ENCODE data around the gene ZFYVE27.

Gene ZFYVE27

GRCh38 chr10:97760461-97761257 is 23.7 kb downstream of the ZFYVE27 start:
- Histone ChIP-seq H3K9me3 (no peaks in the 10 kb centered on the region), H3K27ac (no peak overlapping the region), H3K27me3 (no peaks in the 10 kb centered on the region), H3K36me3 (peaks cover 27 to 72% (median 63%) of the 10 kb centered on the region in 3 donors), H3K4me1 (no peaks in the 10 kb centered on the region), H3K4me3 (no peak overlapping the region)
- TF ChIP-seq CTCF (IDR thresholded peaks at IDR 0.05), result no peak
- intact Hi-C loops (cut with DNase I; ENCODE audit: low total_unique reads), result no loop called here
- DNase-seq, result no peak

GRCh38 chr10:97761331-97761865 is 24.5 kb downstream of the ZFYVE27 start:
- DNase-seq, result no peak
- Histone ChIP-seq H3K27ac (no peak overlapping the region), H3K27me3 (no peaks in the 10 kb centered on the region), H3K4me3 (no peak overlapping the region), H3K9me3 (no peaks in the 10 kb centered on the region), H3K4me1 (no peaks in the 10 kb centered on the region), H3K36me3 (peaks cover 19 to 65% (median 55%) of the 10 kb centered on the region in 3 donors)
- intact Hi-C loops (cut with DNase I; ENCODE audit: low total_unique reads), result no loop called here
- TF ChIP-seq CTCF (IDR thresholded peaks at IDR 0.05), result no peak

DNA sequence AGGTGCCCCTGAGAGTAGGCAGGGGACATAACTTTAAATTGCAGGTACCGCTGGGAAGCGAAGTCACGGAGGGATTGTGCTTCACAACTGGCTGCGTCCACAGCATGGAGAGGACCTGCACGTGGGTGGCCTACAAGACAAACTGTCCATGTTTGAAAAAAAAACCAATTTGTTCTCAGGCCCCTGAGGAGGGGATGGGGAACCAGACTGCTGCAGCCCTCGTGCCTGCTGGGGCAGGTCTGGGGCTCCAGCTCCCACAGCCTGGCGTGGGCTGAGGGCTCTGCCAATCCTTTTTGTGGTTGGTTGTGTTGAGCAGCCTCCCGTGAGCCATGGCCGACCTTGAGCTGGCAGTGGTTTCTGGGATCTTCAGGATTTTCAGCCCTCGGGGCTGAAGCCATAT is 25.1 kb downstream of the ZFYVE27 start:
- Histone ChIP-seq H3K9me3 (no peaks in the 10 kb centered on the region), H3K27me3 (no peaks in the 10 kb centered on the region), H3K27ac (no peak overlapping the region), H3K4me1 (no peaks in the 10 kb centered on the region), H3K36me3 (peaks cover 13 to 58% (median 49%) of the 10 kb centered on the region in 3 donors), H3K4me3 (no peak overlapping the region)
- intact Hi-C loops (cut with DNase I; ENCODE audit: low total_unique reads), result no loop called here
- no peak for TF ChIP-seq CTCF (IDR thresholded peaks at IDR 0.05)
- DNase-seq, result no peak

DNA sequence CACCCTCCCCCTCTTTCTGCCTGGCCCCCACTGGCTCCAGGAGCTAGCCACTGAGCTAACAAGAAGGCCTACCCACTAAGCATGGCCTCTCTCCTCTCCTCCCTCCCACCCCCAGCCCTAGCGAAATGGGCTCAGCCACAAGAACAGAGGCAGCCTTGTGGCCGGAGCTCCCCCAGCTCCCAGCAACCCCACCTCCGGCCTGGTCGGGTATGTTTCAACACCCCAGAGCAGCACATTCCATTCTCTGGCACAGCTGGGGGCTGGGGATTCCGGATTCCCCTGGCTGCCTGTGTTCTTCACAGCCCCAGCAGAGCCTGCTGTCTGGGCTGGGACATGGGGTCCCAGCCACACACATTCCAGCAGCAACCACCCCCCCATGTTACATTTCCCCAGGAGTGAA is 25.9 kb downstream of the ZFYVE27 start:
- Histone ChIP-seq H3K4me3 (no peak overlapping the region), H3K4me1 (no peaks in the 10 kb centered on the region), H3K36me3 (peaks cover 7 to 51% (median 41%) of the 10 kb centered on the region in 3 donors), H3K27ac (no peak overlapping the region), H3K9me3 (no peaks in the 10 kb centered on the region), H3K27me3 (no peaks in the 10 kb centered on the region)
- no peak for DNase-seq
- intact Hi-C loops (cut with DNase I; ENCODE audit: low total_unique reads), result no loop called here
- no peak for TF ChIP-seq CTCF (IDR thresholded peaks at IDR 0.05)

DNA sequence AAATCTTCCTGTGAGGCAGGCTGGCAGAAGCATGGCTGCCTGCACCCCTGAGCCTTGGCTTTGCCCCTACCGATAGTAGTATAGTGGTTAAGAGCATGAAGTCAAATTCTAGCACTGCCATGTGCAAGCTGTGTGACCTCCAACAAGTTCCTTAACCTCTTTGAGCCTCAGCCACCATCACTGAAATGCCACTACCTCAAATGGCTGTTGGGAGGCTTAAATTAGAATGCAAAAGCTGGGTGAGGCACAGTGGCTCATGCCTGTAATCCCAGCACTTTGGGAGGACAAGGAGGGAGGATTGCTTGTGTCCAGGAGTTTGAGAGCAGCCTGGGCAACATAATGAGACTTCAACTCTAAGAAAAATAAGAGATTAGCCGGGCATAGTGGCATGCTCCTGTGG is 26.5 kb downstream of the ZFYVE27 start:
- TF ChIP-seq CTCF (IDR thresholded peaks at IDR 0.05), result no peak
- intact Hi-C loops (cut with DNase I; ENCODE audit: low total_unique reads), result no loop called here
- Histone ChIP-seq H3K36me3 (peaks cover 7 to 46% (median 38%) of the 10 kb centered on the region in 3 donors), H3K9me3 (no peaks in the 10 kb centered on the region), H3K27me3 (no peaks in the 10 kb centered on the region), H3K4me1 (no peaks in the 10 kb centered on the region), H3K4me3 (no peak overlapping the region), H3K27ac (no peak overlapping the region)
- DNase-seq, result no peak

Data from tibial artery (tissue), 4 donors.